GM18502 (cell line): ENCODE data around the gene NDFIP1.
A peak's percentile ranks its signal among the peaks of the same experiment; 100 is the strongest.

Experiments
- ATAC-seq: cut with Tn5 transposase; IDR thresholded peaks from one replicate; pipeline ENCODE4 v1.9.1; 2021; ENCODE audit warnings: mild to moderate bottlenecking; ENCODE audit not compliant: unreplicated experiment, poor library complexity

Gene NDFIP1

GRCh38 chr5:142091012-142091411, 17.6 kb upstream of the NDFIP1 start:
- ATAC-seq: no peak

DNA sequence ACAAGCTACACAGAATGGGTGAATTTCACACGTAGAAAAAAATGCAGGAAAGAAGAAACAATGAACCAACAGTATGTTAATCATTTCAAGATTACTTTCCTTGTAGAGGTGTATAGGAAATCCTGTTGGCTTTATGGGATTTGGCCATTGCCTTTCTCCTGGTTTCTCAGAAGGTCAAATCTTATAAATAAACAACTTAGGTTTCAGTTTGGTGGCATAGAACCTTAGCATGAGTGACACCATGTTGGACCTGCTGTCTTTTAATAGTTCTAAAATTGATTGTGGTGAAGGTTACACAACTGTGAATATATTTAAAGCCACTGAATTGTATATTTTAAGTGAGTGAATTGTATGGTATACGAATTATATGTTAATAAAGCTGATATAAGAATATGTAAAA, 16.7 kb upstream of the NDFIP1 start:
- no peak for ATAC-seq

- no peak for ATAC-seq
Observed at GRCh38 chr5:142095035-142095434, 13.5 kb upstream of the NDFIP1 start.

DNA sequence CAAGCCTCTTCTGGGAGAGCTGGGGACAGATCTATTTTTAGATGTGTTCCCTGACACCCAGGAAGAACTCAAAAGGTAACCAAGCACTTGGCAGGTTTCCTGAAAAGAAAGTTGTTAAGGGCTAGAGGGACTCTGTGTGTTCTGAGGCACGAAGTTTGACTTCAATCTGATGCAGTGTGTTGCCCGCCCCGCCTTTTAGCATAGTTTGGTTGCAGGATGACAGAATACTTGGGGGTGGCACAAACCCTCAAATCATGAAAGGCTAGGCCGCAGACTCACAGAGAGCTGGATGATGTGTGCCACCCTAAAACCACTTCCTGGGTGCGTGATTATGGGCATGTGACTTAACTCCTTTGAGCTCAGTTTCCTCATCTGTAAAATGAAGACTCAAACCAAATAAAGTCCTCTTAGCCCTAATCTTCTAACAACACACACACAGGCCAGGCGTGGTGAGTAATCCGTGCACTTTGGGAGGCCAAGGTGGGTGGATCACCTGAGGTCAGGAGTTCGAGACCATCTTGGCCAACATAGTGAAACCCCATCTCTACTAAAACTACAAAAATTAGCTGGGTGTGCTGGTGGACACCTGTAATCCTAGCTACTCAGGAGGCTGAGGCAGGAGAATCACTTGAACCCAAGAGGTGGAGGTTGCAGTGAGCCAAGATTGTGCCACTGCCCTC, 12.8 kb upstream of the NDFIP1 start:
- peak; percentile 44 for ATAC-seq

DNA sequence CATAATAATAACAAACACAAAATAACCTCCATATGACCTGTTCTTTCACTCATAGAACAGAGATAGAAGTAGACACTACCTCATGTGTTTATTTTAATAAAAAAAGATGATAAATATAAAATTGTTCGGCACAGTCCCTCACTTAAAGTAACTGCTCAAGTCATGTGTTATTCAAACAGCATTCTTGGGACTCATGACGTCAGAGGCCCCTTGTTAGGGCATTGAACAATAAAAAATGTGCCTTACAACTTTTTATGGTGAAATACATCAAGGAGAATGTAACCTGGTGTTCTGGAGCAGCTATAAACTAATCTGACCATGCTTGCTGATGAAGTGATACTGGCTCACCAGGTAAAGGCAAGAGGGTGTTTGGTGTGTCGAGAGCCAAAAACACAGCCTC, 12.2 kb upstream of the NDFIP1 start:
- no peak for ATAC-seq

DNA sequence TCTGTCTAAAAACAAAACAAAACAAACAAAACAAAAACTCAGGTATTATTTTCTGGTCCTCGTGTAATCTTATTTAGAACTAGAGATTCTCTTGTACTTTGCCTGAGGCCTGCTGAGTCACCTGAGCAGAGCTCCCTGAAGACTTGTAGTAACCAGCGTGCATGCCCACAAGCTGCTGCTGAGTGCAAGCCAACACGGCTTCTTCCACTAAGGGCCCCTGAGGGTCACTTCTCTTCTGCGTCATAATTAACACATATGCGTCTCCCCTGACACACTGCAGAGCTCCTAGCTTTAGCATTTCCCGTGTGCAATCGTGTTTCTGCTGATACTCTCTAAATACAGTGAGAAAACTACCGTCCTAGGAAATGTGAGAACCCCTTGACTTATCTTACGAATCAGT, 10.9 kb upstream of the NDFIP1 start:
- ATAC-seq: no peak

GRCh38 chr5:142098275-142098674, 10.3 kb upstream of the NDFIP1 start:
- ATAC-seq: no peak

- no peak for ATAC-seq
Observed at GRCh38 chr5:142098931-142099330, 9.6 kb upstream of the NDFIP1 start.

GRCh38 chr5:142100307-142100706, 8.3 kb upstream of the NDFIP1 start:
- no peak for ATAC-seq

- no peak for ATAC-seq
Observed at GRCh38 chr5:142102980-142103740, 5.4 kb upstream of the NDFIP1 start.

DNA sequence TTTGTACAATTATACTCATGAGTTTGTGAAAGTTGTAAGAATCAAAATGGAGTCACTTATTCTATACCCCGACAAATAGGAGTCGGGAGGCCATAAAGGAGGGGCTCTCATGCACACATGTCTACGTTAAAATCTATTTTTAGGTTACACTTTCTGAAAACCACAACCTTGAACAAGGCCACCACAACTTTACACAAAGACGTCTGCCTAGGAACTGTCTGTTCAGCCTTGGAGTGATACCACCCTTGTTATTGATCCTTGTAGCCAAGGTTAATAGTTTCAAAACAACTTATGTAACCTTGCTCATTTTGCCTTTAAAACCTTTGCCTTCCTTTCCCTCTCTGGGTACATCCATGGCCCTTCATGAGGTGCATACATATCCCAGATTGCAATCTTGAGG, 4.1 kb upstream of the NDFIP1 start:
- ATAC-seq: no peak

DNA sequence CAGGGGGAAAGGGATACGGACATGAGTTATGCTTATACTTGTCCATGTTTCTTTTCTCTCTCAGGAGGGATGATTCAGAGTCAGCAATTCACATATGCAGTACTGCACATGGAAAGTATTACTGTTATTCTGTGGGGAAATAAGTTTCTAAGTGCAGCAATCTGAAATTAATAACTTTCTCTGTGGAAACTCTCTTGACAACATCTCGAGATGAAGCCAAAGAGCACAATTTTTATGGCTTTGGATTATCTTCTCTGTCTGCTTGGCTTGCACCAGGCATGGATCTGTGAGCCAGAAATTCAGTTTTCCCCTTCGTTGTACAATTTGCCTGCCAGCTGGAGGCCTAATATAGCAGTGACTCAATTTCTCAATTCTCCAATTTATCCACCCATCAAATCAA, 2.5 kb upstream of the NDFIP1 start:
- no peak for ATAC-seq

DNA sequence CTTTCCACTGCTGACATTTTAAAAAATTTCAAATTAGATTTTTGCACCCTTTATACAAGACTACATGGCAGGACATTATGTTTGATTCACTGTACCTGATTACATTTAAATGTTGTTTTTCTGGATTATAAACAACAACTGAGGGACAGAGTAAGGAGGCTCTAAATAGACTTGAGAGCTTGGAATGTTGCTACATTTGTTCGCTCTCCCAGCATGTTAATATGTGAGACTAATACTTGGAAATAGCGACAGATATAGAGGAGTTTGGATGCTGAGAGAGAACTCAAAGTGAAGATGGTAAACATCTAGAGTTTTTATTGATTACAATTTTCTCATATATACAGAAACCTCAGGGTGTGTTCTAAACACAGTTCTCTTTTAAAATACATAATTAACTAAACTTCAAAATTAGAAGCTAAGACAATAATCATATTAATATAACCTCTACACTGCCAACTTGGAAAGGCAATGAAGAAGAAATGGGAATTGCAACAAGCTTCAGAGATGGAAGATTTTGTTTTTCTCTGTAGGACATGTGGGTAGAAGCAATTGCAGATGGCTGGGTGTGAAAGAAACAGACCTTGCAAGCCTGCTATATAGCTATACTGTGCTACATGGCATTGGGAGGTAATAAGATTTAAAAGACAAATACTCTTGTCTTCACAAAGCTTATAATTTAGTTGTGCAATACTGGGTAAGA, 1.4 kb upstream of the NDFIP1 start:
- no peak for ATAC-seq

- no peak for ATAC-seq
Observed at GRCh38 chr5:142107736-142108431, 695 bp upstream of the NDFIP1 start.

DNA sequence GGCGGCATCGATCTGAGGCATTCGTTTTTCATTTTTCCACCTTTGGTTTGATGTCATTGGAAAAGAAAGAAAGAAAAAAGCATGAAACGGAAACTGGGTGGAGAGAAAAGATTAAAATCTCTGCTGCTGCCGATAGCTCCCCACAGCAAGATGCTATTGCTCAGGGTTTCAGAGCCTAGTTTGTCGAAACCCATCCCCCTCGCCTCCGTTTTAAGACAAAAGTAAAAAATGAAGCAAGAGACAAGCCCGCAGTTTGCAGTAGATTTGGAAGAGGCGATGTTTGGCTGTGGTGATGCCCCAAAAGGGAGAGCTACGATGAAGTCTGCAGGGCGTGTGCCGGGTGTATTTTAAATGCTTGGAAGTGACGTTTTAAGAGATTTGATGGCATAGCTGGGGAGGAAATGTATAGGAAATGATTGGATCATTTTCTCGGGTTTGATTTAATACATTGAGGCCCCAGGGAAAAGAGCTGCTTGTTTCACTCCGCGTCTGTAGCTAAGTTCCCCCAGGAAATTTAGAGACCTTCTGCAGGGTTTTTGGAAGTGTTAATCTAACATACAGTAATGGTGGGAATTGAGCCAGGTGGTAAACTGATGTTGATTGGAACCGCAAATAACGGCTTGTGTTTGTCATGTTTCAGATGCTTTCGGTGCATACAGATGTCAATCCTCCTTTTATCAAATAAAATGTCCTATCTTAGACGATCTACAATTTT, 909 bp downstream of the NDFIP1 start:
- no peak for ATAC-seq

GRCh38 chr5:142110046-142110531, 1.5 kb downstream of the NDFIP1 start:
- ATAC-seq: peak; percentile 34

DNA sequence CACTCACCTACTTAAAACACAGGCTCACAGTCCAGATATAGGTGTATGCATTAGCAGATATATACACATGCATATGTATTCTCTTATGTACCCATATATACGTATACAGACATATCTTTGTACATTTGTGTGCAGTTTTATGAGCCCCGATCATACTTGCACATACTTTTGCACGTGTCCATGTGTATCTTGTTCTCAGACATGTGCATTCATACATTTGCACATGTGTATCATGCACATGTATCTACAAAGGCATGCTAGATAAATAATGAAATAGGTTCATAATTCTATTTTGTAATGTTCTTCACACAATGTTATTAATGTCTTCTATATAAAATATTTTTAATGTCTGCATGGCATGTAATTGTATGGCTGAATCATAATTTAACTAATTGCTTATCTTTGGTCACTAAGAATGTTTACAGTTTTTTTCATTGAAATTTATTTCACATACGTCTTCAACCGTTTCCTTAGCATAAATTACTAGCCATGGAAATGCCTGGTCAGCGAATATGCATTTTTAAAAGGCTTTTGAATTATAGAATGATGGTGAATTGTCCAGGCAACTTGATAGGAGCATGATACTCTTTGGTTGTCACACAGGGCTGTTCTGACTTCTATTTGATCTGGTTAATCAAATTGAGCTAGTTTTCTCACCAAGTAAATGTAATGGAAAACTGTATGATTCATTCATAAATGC, 2.6 kb downstream of the NDFIP1 start:
- no peak for ATAC-seq

DNA sequence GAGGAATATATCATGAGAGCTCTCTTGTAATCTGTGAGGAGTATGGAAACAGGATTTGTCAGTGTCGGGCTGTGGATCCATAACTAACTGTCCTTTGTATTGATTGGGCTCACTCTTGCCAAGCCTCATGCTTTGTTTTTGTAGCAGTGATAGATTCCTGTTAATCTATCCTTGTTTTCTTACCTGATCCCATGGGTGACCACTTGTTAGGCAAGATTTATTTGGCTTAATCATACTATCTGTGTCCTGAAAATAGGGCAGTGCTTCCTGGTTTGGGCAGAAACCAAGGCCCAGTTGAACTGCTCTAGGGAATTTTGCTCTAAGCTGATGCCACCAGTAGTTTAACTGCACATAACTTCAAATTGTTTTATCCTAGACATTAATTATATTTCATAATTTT, 6.1 kb downstream of the NDFIP1 start:
- ATAC-seq: no peak

- ATAC-seq: no peak
Observed at GRCh38 chr5:142115937-142116614, 7.5 kb downstream of the NDFIP1 start.
